GM21619 (cell line): ENCODE measurements around the gene SLC12A3.

Source experiments
- ATAC-seq: cut with Tn5 transposase; IDR thresholded peaks from one replicate; pipeline ENCODE4 v1.9.1; 2021; ENCODE audit not compliant: unreplicated experiment

The SLC12A3 gene, protein sequence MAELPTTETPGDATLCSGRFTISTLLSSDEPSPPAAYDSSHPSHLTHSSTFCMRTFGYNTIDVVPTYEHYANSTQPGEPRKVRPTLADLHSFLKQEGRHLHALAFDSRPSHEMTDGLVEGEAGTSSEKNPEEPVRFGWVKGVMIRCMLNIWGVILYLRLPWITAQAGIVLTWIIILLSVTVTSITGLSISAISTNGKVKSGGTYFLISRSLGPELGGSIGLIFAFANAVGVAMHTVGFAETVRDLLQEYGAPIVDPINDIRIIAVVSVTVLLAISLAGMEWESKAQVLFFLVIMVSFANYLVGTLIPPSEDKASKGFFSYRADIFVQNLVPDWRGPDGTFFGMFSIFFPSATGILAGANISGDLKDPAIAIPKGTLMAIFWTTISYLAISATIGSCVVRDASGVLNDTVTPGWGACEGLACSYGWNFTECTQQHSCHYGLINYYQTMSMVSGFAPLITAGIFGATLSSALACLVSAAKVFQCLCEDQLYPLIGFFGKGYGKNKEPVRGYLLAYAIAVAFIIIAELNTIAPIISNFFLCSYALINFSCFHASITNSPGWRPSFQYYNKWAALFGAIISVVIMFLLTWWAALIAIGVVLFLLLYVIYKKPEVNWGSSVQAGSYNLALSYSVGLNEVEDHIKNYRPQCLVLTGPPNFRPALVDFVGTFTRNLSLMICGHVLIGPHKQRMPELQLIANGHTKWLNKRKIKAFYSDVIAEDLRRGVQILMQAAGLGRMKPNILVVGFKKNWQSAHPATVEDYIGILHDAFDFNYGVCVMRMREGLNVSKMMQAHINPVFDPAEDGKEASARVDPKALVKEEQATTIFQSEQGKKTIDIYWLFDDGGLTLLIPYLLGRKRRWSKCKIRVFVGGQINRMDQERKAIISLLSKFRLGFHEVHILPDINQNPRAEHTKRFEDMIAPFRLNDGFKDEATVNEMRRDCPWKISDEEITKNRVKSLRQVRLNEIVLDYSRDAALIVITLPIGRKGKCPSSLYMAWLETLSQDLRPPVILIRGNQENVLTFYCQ

DNA sequence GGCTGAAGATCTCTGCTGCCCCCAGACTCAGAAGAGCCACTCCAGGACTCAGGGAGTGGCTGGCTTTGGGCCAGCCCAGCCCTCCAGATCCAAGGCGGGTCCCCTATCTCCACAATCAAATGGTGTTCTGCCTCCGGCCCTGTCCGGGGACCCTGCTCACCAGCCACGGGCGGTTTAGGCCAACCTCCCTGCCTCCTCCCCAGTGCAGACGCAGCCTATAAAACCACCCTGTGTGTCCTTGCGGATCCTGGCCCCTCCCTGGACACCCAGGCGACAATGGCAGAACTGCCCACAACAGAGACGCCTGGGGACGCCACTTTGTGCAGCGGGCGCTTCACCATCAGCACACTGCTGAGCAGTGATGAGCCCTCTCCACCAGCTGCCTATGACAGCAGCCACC, at the start of gene SLC12A3:
Gene SLC12A3 (plus strand): TSS at position 248 of the 400 bp plus-strand sequence. CDS start 29 bp downstream, at position 277.
- no peak for ATAC-seq

DNA sequence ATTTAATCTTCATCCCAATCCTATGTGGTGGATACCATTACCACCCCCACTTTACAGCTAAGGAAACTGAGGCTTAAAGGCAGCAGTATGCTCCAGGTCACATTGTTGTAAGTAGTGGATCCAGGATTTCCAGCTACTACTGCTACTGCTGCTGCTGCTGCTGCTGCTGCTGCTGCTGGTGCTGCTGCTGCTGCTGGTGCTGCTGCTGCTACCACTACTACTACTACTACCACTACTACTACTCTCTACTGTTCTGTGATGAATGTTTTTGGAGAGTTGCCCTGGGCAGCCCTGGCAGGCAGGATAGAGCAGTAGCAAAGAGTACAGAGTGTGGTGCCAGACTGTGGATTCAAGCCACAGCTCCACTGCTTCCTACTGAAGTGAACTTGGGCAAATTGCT, 49.3 kb upstream of the SLC12A3 start:
- ATAC-seq: no peak

DNA sequence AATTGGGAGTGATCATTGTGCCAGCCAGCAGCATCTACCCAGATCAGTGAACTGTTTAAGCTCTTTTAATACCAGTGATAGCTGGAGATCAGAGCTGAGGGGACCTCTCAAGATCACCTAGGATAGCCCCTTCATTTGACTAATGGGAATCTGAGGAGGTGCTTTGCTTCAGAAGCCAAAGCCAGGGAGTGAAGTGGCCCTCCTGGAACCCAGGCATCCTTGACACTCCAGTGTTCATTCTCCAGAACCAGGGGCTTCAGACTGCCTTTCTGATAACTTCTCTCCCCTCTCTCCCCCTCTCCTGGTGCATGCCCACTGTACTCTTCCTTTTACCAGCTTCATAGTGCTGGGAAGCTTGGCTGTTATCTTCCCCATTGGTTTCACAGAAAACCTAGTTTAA, 48.0 kb upstream of the SLC12A3 start:
- no peak for ATAC-seq

DNA sequence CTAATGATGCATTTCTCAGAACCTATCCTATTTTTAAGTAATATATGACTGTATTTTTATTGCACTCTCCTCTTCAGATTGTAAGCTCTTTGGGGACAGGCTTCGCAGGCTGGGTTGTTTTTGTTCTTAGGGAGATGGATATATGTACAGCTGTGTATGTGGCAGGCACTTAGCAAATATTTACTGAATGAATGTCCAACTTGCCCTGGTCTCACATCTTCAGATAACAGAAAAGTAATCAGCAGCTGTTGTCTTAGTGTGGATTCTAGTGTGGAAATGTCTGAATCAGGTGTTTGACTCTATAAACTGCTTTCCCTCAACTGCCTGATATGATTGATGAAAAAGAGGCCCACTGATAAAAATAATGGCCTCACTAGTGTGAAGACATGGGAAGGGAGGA, 47.1 kb upstream of the SLC12A3 start:
- no peak for ATAC-seq

DNA sequence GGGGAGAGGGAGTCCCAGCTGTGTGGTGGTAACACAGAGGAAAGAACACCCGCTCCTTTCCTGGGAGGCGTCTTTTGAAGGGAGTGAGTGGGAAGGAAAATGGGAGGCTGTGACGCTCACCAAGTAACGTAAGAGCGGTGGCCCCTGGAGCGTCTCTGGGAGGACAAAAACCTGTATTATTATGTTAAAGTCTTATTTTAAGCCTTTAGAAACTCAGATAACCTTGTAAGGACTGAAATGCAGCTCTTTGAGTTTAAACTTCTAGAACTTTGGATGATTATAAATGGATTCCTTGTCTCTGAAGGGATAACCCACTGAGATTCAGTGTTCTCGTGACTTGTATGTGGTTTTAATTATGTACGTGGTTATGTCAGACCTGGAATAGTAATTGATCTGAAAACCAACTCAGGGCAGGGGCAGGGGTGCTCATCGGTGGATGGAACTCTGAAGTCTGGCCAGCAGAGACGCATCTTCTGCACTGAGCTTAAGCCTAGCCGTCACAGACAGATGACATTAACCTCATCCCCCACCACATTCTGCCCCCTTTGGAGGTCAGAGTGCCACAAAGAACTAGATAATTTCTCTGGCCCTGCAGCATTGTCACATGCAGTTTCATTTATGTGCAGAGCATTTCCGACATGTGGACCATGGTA, 41.8 kb upstream of the SLC12A3 start:
- no peak for ATAC-seq

DNA sequence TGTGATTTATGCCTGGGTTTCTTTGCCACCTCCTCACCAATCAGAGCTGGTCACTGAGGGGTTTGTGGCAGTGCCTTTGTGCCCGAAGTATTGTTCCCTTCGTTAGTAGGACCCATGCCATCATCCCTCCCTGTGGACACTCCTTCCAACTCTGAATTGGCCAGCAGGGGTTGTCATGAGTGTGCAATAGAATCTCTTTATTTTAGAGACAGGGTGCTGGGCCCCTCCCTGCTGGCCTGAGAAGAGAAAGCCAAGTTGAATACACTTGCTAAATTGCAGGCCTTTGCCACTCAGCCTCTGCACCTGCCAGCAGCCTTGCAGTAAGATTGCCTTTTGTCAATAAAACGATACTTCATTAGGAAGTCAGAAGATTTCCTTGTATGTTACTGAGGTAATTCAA, 40.7 kb upstream of the SLC12A3 start:
- ATAC-seq: no peak

DNA sequence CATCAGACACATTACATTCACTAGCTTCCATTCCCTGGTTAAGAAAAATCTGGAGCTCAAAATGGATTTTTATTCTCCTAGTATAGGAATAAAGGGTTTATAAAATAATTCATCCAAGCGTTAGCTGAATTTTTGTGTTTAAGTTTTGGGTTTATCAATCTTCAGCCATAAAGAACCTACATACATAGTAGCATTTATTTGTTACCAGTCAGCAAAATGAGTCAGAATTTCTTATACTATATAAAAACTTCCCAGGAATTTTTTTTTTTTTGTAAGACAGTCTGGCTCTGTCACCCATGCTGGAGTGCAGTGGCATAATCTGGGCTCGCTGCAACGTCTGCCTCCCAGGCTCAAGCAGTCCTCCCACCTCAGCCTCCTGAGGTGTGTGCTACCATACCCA, 40.2 kb upstream of the SLC12A3 start:
- no peak for ATAC-seq

DNA sequence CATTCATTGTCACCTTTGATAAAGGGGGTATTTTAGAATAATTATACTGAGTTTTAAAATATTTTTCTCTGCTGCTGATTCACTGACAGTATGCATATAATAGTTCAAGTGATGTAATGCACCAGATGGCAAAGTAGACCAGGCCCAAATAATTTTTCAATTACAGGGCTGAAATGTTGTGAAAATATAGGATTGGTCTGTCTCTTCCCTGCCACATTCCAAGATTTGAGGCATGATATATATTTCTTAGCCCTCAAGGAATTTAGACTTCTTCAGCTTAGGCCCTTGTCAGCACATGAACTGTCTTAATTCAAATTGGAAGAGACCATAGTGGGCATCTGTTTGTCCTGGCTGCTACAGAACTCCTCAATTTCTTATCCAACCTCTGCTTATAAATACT, 39.2 kb upstream of the SLC12A3 start:
- ATAC-seq: no peak

DNA sequence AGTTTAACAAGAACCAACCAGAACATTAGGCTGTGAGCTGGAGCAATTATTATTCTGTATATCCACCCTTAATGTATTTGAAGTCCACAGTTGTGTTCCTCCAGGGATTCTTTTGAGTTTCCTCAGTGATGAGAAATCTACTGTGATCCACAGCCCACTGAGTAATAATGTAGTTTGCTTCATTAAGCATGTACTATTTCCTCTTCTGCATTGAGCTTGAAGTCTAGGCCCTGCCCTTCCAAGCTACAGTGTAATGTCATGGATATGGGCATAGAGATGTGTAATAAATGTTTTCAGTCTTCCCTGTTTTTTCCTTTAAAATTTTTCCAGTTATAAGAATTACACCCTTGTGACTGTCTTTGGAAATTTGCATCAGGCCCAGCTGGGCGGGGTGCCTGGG, 36.4 kb upstream of the SLC12A3 start:
- ATAC-seq: no peak

DNA sequence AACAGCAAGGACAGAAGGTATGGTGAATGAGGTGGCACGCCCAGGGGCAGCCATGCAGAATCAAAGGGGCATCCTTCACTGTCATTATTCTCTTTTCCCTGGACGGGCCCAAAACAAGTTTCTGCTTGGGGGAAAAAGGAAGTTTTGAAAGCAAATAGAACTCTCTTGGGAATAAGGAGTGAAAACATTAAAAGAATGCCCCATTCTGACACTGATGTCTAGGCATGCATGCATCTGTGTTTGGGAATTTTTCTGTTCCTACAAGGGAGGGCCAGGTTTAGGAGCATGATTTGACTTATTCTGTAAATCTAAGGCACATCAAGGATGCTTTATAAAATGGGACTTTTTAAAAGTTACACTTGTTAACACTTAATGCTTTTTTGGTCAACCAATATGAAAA, 34.3 kb upstream of the SLC12A3 start:
- ATAC-seq: no peak

DNA sequence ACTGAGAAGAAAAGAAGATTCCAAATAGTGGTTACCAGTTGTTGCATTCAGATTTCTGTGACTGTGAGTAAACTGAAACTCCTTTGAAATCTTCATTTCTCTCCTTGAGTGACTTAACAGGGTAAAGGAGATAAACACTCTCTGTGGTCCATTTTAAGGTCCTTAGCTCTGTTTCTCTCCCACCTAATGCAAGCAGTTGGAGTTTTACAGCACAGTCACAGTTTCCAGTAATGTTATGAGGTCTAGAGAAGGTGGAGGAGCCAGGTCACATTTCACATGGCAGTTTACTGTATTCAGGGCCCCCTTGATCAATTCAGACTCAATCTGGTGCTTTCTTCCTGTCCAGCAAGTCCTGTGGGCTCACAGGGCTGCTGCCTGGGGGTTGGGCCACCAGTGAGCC, 32.2 kb upstream of the SLC12A3 start:
- ATAC-seq: no peak

DNA sequence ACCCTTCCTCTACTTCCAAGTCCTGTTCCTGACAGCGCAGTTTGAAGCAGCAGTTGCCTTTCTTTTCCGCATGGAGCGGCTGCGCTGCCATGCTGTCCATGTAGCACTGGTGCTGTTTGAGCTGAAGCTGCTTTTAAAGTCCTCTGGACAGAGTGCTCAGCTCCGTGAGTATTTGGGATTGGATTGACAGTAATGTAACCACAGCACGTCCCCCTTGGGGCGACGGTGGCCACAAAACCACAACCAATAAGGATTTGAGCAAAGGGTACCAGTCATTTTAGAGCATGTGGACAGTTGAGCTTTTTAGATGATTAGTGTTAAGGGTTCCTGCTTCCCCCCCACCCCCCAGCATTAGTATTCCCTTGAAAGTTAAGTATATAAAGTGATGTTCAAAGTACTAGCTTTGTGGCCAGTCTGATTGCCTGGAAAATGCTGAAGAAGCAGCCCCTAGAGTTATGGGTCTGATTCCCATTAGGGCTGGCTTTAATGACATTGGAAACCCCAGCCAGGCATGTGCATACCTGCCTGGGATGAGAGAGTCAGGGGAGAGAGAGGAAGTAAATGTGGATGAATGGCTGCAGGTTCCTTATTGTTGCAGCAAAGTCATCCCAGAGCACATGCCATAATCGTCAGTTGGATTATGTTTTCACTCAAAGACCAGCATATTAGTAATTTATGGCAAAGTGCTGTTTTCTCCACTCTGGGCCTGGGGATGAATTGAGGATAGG, 31.6 kb upstream of the SLC12A3 start:
- no peak for ATAC-seq

DNA sequence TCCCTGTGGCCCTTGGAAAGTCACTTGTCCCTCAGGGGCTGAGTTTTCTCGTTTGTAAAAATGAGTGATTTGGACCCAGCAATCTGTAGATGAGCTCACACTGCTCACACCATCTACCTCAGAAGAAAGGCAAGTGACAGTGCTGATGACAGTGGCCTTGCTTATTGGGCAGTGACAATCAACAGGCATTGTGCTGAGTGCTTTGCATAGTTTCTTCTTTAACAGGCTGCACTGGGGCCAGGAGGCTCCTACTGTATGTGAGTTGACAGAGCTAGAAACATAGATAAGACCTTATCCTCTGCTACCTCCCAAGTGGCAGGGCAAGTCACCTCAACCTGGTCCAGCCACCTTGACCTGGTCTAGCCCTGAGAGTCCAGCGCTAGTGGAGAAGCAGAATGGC, 29.7 kb upstream of the SLC12A3 start:
- ATAC-seq: no peak

DNA sequence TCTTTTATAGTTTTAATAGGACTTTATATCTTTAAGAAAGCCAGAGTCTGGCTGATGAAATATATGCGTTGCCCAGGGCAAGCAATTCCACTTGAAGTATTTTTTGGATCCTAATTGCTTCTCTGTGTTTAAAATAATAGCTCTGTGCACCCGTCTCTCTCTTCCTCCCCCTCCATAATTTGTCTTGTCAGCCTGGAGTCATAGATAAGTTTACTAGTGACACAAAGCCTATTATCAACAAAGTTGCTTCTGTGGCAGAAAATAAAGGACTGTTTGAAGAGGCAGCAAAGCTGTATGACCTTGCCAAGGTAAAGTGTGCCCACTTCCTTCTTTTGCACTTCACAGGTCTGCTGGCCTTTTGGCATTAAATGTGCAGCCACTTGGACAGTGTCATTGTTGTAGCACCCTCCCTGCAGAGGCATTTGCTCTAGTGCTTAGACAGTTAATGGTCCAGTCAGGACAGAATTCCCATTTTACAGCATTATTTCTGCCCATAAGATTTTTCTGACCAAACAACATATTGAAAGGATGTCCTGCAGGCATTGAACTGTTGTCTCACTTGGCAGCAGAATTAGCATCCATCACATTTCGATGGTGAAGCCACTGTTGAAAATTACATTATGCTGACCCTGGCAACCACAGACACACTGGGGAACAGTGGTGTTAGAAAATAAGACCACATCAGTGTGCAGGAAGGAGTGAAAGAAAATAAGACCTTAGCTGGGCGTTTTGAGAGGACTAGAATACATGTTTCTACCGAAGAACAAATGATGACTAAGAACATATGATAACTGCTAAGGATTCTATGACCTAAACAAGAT, 28.4 kb upstream of the SLC12A3 start:
- ATAC-seq: no peak

DNA sequence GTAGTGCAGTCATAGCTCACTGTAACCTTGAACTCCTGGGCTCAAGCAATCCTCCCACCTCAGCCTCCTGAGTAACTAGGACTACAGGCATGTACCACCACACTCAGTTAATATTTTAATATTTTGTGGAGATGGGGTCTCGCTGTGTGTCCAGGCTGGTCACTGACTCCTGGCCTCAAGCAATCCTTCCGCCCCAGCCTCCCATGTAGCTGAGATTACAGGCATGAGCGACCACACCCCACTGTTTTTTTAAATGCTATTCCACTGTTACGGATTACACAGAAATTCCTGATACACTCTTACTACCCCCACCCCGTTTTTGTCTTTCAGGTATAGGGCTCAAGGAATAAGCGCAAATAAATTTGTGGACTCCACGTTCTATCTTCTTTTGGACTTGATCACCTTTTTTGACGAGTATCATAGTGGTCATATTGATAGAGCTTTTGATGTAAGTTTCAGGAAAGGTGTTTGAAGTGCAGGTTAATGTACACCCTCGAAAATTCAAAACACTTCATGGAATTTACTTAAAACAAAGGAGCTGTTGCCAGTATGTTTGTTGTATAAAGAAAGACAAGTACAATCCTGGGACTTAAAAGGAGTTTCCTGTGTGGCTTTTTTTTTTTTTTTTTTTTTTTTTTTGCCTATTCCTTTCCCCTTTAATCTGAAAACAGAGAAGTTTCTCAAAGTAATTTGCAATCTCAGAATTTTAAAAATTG, 26.2 kb upstream of the SLC12A3 start:
- no peak for ATAC-seq

DNA sequence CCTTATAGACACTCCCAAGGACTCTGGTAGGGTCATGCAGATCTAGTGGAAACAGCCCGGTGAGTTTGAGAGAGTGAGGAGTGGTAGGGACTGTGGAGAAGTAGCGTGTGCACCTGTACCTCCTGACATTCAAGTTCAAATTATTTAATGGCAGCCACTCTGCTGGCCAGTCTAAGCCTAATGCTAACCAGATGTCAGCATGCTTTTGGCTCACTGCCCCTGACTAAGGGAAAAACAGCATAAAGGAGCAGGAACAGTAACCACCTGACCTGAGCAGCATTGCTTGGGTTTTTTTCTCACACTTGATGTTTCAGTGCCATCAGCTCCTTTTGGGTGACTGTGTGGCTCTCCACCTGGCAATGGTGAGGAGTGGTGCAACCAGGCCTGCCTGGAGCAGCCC, 23.8 kb upstream of the SLC12A3 start:
- ATAC-seq: no peak

DNA sequence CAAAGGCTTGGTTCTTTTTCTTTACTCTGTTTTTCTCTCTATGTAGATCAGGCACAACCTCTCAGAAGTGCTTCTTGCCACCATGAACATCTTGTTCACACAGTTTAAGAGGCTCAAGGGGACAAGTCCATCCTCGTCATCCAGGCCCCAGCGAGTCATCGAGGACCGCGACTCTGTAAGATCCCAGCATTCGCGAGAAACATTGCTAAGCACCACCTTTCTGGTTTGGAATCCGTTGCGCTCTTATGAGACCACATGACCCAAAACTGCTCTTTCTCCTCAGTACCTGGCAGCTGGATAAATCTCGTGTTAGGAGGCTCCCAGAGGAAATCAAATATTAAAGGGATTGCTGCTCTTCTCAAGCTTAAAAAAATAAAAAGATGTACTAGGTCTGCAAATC, 23.3 kb upstream of the SLC12A3 start:
- no peak for ATAC-seq

DNA sequence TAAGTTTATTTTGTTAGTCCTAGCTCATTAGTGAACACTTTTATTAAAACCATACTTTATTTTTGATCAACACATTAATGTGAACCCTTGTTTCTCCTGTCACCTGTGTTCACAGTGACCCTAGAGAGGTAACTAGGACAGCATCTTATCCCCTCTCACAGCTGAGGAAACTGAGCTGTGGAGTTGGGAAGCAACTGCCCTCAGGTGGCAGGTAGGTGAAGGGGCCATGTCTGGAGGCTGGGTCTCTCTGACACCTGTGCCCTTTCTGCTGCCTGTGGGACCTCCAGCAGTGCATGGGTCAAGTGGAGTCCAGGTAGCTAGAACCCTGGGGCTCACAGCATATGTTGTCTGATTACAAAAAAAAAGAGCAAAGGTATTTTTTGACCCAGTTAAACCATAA, 22.9 kb upstream of the SLC12A3 start:
- no peak for ATAC-seq

DNA sequence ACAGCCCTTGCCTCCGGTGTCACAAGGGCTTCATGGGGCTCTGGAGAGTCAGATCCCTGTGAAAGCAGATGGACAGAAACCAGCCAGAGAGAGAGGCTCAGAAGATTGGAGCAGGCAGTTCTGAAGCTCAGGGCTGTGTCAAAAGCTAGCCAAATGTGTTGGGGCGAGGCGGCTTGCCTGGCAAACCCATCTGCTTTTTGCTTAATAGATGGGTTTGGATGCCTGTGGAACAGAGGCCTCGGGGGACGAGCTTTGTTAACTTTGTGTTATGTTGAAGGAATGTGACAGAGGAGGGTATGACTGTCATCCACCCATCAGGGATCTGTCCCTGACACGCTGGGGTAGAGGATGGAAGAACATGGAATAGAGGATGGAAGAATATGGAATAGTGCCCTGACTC, 21.0 kb upstream of the SLC12A3 start:
- no peak for ATAC-seq
